Measurements from ENCODE around the gene NCOA6. TPM values are rescaled to one million over a fixed set of nuclear protein-coding genes. Genes with fewer than 3 reads are reported as not detected.

The NCOA6 gene
- total RNA-seq, 4 donors from 2014 or later: 3.1 to 39.2 (median 10.5) TPM

DNA sequence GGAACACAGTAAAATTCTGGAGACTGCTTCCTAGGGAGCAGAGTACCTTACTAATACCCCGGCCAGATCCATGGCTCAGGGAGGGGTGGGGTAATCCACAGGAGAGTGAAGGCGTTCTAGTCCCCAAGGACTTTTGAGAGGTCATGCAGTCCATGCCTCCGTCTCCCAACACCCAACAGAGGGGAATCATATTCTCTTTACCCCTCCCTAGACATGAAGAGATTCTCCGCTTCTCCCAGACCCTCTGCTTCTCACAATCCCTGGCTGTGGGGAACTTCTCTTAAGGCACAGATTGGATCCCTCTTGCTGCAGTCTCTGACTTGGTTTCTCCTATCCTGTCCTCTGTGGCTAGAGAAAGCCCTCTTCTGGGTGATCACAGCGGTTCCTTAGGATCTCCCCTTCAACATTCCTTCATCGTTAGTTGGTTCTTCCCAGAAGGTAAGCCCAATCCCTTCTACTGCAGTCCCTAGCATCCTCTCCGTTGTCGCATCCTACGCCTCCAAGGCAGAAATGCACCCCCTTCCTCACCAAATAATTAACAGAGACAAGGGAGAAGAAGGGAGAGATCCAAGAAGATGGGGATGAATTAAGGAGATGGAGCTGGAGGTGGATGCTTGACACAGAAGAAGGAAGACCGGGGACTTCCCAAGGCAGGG, 46.6 kb upstream of the NCOA6 start:
- Histone ChIP-seq H3K4me1 (peaks cover 0 to 6% of the 10 kb centered on the region in 2 donors), H3K27me3 (no peaks in the 10 kb centered on the region), H3K4me3 (peak overlapping the region; percentile 66 to 69), H3K27ac (peak overlapping the region; percentile 74 to 81), H3K9me3 (no peaks in the 10 kb centered on the region), H3K36me3 (no peaks in the 10 kb centered on the region)
- intact Hi-C loops (cut with DNase I; ENCODE audit: low total_unique reads): loop anchor here (5.0 to 10.0 kb wide), 2 partner anchors 85 to 223 kb away; partner anchors contain the start of genes GSS, MYH7B and TRPC4AP
- DNase-seq: no peak
- TF ChIP-seq POLR2A (IDR thresholded peaks at IDR 0.05): no peak
- TF ChIP-seq, protein P1, sequence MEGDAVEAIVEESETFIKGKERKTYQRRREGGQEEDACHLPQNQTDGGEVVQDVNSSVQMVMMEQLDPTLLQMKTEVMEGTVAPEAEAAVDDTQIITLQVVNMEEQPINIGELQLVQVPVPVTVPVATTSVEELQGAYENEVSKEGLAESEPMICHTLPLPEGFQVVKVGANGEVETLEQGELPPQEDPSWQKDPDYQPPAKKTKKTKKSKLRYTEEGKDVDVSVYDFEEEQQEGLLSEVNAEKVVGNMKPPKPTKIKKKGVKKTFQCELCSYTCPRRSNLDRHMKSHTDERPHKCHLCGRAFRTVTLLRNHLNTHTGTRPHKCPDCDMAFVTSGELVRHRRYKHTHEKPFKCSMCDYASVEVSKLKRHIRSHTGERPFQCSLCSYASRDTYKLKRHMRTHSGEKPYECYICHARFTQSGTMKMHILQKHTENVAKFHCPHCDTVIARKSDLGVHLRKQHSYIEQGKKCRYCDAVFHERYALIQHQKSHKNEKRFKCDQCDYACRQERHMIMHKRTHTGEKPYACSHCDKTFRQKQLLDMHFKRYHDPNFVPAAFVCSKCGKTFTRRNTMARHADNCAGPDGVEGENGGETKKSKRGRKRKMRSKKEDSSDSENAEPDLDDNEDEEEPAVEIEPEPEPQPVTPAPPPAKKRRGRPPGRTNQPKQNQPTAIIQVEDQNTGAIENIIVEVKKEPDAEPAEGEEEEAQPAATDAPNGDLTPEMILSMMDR (IDR thresholded peaks at IDR 0.05): no peak

DNA sequence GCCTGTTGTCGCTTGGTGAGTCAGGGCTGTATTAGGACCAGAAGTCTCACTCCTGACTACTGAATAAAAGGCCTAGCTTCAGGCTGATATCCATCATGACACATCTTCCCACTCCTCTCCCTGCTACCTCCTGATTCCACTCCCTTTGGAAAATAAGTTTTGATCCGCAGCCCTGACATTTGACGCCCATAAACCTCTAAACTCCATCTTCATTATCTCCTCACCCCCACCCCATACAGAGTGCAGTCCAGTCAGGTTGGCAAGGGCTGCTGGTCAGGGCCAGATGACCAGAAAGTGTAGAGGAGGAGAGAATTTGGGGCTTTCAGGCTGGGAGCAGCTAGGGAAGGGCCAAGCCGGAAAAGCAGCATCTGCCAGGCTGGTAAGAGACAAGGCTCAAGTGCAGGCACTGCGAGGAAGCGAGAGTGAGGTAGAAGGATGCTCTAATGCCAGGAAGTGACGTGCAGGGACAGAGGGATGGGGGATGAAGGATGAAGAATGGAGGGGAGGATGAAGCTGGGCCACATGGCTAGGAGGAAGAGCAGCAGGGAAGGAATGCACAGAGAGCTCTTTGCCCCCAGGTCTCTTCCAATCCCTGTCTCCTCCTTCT, 46.0 kb upstream of the NCOA6 start:
- peaks cover 0 to 6% of the 10 kb centered on the region in 2 donors for H3K4me1 ChIP-seq
- no peaks in the 10 kb centered on the region for H3K36me3 ChIP-seq
- peak overlapping the region in 1 of 2 donors; percentile 66 for H3K4me3 ChIP-seq
- no peak for DNase-seq
- TF ChIP-seq POLR2A (IDR thresholded peaks at IDR 0.05): no peak
- TF ChIP-seq, protein P1 (IDR thresholded peaks at IDR 0.05): no peak
- intact Hi-C loops (cut with DNase I; ENCODE audit: low total_unique reads): loop anchor here (5.0 to 10.0 kb wide), 2 partner anchors 86 to 223 kb away; partner anchors contain the start of genes GSS, MYH7B and TRPC4AP
- H3K27ac ChIP-seq: peak overlapping the region in 1 of 2 donors; percentile 81
- H3K27me3 ChIP-seq: no peaks in the 10 kb centered on the region
- no peaks in the 10 kb centered on the region for H3K9me3 ChIP-seq

DNA sequence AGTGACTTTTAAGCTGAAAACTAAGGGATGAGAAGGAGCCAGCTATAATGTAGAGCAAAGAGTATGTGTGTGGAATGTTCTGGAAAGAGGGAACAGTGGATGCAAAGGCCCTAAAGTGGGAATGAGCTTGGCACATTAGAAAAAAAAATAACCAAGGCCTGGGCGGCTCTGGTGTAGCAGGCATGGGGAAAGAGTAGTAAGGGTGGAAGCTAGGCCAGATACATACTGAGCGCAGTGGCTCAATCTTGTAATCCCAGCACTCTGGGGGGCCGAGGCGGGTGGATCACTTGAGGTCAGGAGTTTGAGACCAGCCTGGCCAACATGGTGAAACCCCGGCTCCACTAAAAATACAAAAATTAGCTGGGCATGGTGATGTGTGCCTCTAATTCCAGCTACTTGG, 38.8 kb upstream of the NCOA6 start:
- no peak overlapping the region for H3K27ac ChIP-seq
- H3K4me1 ChIP-seq: no peaks in the 10 kb centered on the region
- H3K9me3 ChIP-seq: no peaks in the 10 kb centered on the region
- DNase-seq: no peak
- no peak overlapping the region for H3K4me3 ChIP-seq
- no peaks in the 10 kb centered on the region for H3K27me3 ChIP-seq
- TF ChIP-seq, protein P1 (IDR thresholded peaks at IDR 0.05): no peak
- no peak for TF ChIP-seq POLR2A (IDR thresholded peaks at IDR 0.05)
- H3K36me3 ChIP-seq: no peaks in the 10 kb centered on the region
- intact Hi-C loops (cut with DNase I; ENCODE audit: low total_unique reads): no loop called here

DNA sequence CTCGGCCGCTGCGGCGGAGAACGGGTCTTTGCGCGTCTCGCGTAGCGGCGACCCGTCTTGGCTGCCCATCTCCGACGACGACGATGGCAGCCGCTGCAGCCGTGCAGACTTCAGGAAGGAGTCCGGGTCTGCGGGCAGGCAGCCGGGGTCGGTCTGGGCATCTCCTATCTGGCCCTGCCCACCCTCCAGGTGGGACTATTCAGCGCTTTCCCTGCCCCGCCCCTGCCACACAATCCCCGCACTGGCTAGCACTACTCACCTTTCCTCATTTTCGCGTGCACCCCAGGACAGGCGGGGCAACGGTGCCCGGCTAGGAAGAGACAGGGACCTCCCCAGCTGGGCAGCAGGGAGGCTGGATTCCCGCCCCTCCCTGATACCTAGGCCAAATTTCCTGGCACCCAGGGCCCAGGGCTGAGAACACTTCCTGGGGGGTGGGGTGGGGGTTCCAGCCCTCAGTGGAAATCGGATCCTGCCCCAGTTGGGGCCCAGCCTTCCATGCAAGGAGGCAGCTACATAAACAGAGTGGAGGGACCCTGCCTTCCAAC, 38.0 kb upstream of the NCOA6 start:
- H3K27me3 ChIP-seq: no peaks in the 10 kb centered on the region
- H3K36me3 ChIP-seq: no peaks in the 10 kb centered on the region
- H3K4me3 ChIP-seq: no peak overlapping the region
- H3K4me1 ChIP-seq: no peaks in the 10 kb centered on the region
- no peaks in the 10 kb centered on the region for H3K9me3 ChIP-seq
- no peak for DNase-seq
- TF ChIP-seq, protein P1 (IDR thresholded peaks at IDR 0.05): no peak
- TF ChIP-seq POLR2A (IDR thresholded peaks at IDR 0.05): no peak
- H3K27ac ChIP-seq: no peak overlapping the region
- intact Hi-C loops (cut with DNase I; ENCODE audit: low total_unique reads): no loop called here

DNA sequence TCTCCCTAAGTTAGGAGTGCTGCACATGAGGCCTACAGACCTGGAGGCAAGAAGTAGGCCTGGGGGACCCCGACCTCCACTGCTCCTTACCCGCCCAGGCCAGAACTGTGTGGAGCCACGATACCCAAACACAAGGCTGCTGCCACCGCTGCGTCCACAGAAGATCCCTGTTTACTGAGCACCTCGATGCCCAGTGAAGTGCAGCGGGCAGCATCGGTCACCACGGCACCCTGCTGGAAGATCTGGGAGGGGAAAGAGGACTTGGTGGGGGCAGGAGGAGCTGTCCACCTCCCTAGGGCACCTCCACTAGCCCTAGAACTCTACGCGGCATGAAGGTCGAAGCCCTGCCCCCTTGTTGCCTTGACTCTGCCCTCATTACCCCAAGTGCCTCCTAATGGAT, 37.3 kb upstream of the NCOA6 start:
- Histone ChIP-seq H3K36me3 (no peaks in the 10 kb centered on the region), H3K27me3 (no peaks in the 10 kb centered on the region), H3K4me3 (no peak overlapping the region), H3K9me3 (no peaks in the 10 kb centered on the region), H3K27ac (no peak overlapping the region), H3K4me1 (no peaks in the 10 kb centered on the region)
- intact Hi-C loops (cut with DNase I; ENCODE audit: low total_unique reads): no loop called here
- TF ChIP-seq POLR2A (IDR thresholded peaks at IDR 0.05): no peak
- TF ChIP-seq, protein P1 (IDR thresholded peaks at IDR 0.05): no peak
- no peak for DNase-seq

All from uterus (tissue), 4 donors.